Activated CD4-positive, alpha-beta memory T cell treated with anti-CD3 and anti-CD28 coated beads, Interleukin-2, amount 10 ng/mL, durations not matched to agents 7 days and 5 days (primary cell): ENCODE measurements around the gene MRAP. TPM values are rescaled to one million over a fixed set of nuclear protein-coding genes. Genes with fewer than 3 reads are reported as not detected.
A peak's percentile ranks its signal among the peaks of the same experiment; 100 is the strongest.
"Not testable (repeated sequence)": the region's sequence is repeated elsewhere in the genome, so short reads cannot be mapped to it uniquely, and the experiment has no call there.

Experiments
- CTCF ChIA-PET: fragments of 350-600 bp; sonication (Branson Sonifier 250); formaldehyde crosslinking; loops from one replicate; lab custom pipeline; 2021; ENCODE audit warnings: antibody characterized with exemption, inconsistent platforms; lab: Charles Lee
- POLR2A ChIA-PET: fragments of 350-600 bp; sonication (Branson Sonifier 250); formaldehyde crosslinking; loops from one replicate; lab custom pipeline; 2021; ENCODE audit warnings: antibody characterized with exemption; lab: Charles Lee
- DNase-seq: peaks from one replicate; pipeline ENCODE4 v3.0.0-alpha.2; 2020
- H3K27ac Mint-ChIP-seq: one replicate; pipeline ENCODE4 v1.8.0; 2021; ENCODE audit warnings: mild to moderate bottlenecking, mixed read lengths
- H3K27me3 Mint-ChIP-seq: one replicate; pipeline ENCODE4 v1.8.0; 2021; ENCODE audit warnings: mixed read lengths
- H3K36me3 Mint-ChIP-seq: one replicate; pipeline ENCODE4 v1.8.0; 2021; ENCODE audit warnings: low read depth, mixed read lengths
- H3K4me1 Mint-ChIP-seq: one replicate; pipeline ENCODE4 v1.8.0; 2021; ENCODE audit warnings: mixed read lengths
- H3K4me3 Mint-ChIP-seq: one replicate; pipeline ENCODE4 v1.8.0; 2021; ENCODE audit warnings: mild to moderate bottlenecking, mixed read lengths
- H3K9me3 Mint-ChIP-seq: one replicate; pipeline ENCODE4 v1.8.0; 2021; ENCODE audit warnings: mixed read lengths
- total RNA-seq, 2 experiments: library from RNA; stranded (reverse); gene quantifications; one replicate each; pipeline ENCODE4 v1.2.3, GENCODE V29; 2021

Gene MRAP
- not detected for total RNA-seq

- DNase-seq = no peak
- no peaks in the 10 kb centered on the region for H3K27me3 Mint-ChIP-seq
- no peak within 1 kb of the TSS for H3K4me3 Mint-ChIP-seq
- H3K4me1 Mint-ChIP-seq = no peaks in the 10 kb centered on the region
- no peaks in the 10 kb centered on the region for H3K36me3 Mint-ChIP-seq
- no peak within 1 kb of the TSS for H3K27ac Mint-ChIP-seq
- no peaks in the 10 kb centered on the region for H3K9me3 Mint-ChIP-seq
- ChIA-PET CTCF (no interaction called here), POLR2A (no interaction called here)
These were observed at the start of gene MRAP for GRCh38 chr21:32298658-32299081. Gene MRAP, plus strand, starts transcription at chr21:32298855. Its CDS starts 117 bp downstream, at chr21:32298972.

DNA sequence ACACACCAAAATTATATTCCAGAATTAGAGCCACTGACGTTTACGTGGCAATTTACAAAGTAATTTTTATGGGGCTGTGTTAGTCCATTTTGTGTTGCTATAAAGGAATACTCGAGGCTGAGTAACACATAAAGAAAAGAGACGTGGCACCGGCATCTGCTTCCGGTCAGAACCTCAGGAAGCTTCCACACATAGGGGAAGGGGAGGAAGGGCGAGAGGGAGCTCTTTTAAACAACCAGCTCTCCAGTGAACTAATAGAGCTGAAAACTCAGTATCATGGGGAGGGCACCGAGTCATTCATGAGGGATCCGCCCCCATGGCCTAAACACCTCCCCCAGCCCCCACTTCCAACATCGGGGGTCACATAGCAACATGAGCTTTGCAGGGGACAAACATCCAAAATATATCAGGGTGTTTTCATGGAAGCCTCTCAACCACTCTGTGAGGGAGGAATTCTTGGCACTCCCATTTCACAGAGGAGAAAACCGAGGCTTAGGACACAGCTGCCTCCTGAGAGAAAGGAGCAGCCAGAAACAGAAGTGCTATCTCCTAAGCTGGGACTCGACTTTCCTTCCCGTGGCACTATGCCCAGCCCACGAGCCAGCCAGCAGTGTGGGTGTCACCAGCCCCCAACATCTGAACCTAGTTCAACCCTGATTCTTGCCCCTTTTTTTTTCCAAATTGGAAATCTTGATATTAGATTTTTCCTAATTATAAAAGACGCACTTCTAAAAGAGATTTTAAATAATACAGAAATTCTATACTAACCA, 49.0 kb upstream of the MRAP start:
- POLR2A ChIA-PET = no interaction called here

DNA sequence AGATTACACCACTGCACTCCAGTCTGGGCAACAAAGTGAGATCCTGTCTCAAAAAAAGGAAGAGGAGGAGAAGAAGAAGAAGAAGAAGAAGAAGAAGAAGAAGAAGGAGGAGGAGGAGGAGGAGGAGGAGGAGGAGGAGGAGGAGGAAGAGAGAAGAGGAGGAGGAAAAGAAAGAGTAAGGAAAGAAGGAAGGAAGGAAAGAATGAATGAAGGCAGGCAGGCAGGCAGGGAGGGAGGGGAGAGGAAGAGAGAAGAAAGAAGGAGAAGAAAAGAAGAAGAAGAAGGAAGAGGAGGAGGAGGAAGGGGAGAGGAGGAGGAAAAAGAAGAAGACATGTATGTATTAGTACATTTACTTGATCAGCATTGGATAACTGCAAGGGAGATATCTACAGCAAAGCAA, 46.5 kb upstream of the MRAP start:
- ChIA-PET CTCF (no interaction called here), POLR2A (no interaction called here)
- Mint-ChIP-seq H3K27ac (no peak overlapping the region), H3K9me3 (peaks cover 15% of the 10 kb centered on the region), H3K4me3 (no peak overlapping the region), H3K27me3 (peaks cover 15% of the 10 kb centered on the region), H3K36me3 (peaks cover 3% of the 10 kb centered on the region), H3K4me1 (no peaks in the 10 kb centered on the region)
- no peak for DNase-seq

More for the DNA sequence above, 49.0 kb upstream of the MRAP start:
- Mint-ChIP-seq H3K4me1 (no peaks in the 10 kb centered on the region), H3K27me3 (peaks cover 30% of the 10 kb centered on the region), H3K36me3 (peaks cover 3% of the 10 kb centered on the region), H3K9me3 (peaks cover 15% of the 10 kb centered on the region), H3K4me3 (no peak overlapping the region), H3K27ac (no peak overlapping the region)
- no peak for DNase-seq
- CTCF ChIA-PET = no interaction called here

- peaks cover 13% of the 10 kb centered on the region for H3K27me3 Mint-ChIP-seq
- POLR2A ChIA-PET = no interaction called here
- H3K27ac Mint-ChIP-seq = no peak overlapping the region
These were observed 45.4 kb upstream of the MRAP start for GRCh38 chr21:32253215-32253641.

DNA sequence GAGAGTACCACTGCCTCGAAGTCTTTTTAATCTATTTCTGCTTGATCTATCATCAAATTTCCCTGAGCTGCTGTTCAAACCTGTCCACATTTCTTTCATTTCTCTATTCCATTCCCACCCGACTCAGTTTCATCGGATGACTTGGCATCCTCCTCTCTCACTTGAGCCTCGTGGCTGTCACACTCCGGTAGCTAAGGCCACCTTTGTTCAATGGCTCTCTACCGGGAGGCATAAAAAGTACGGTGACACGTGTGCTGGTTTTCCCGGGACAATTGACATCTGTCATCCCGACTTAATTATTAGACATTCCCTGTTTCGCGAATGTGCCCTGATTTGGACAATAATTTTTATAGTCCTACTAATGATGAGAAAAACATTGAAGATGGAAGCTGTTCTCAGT, 42.4 kb upstream of the MRAP start:
- peaks cover 1% of the 10 kb centered on the region for H3K4me1 Mint-ChIP-seq
- ChIA-PET CTCF (interaction anchor here (0.7 to 3.4 kb wide), 3 partner anchors 23 to 391 kb away, joined by 3 to 19 read pairs (median 3); no protein-coding TSS in a partner anchor), POLR2A (no interaction called here)
- H3K9me3 Mint-ChIP-seq = peaks cover 8% of the 10 kb centered on the region
- H3K27me3 Mint-ChIP-seq = peaks cover 7% of the 10 kb centered on the region
- no peak for DNase-seq
- peaks cover 3% of the 10 kb centered on the region for H3K36me3 Mint-ChIP-seq
- H3K27ac Mint-ChIP-seq = no peak overlapping the region
- H3K4me3 Mint-ChIP-seq = no peak overlapping the region

More at GRCh38 chr21:32253215-32253641, 45.4 kb upstream of the MRAP start:
- H3K4me3 Mint-ChIP-seq = no peak overlapping the region
- H3K9me3 Mint-ChIP-seq = peaks cover 15% of the 10 kb centered on the region
- CTCF ChIA-PET = no interaction called here
- no peaks in the 10 kb centered on the region for H3K4me1 Mint-ChIP-seq
- DNase-seq = no peak
- peaks cover 3% of the 10 kb centered on the region for H3K36me3 Mint-ChIP-seq

DNA sequence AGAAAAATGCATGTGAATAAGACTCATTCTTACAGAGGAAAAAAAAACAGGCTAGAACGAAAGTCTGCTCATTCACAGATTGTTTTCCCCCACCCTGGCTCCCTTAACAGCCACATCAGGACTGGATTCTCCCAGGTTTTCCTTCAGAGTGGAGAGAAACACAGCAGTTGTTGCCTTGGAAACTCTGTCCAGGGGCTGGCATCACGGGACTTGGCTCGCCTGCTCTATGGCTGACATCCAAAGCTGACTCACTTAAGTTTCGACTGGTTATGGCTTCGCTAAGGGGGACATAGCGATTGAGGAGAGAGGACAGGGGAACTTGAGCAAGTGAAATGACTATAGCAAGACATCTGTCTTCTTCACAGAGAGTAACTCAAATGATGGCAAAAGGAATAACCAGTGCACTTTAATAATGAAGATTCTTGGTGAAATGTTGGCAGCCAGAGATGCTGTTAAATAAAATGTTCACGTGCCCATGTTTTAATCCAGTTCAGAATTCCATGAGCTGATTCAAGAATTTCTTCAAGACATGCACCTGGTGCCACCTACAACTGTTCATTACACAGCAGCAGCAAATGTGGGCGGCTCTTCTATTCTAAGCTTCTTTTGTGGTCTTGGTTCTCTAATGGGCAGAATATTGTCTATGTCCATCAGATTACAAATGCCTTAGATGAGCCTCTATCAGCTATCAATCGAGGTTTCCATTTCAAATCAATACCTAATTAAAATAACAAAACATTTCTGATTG, 41.6 kb upstream of the MRAP start:
- no peak overlapping the region for H3K4me3 Mint-ChIP-seq
- CTCF ChIA-PET = interaction anchor here (0.7 to 3.4 kb wide), 4 partner anchors 23 to 392 kb away, joined by 3 to 19 read pairs (median 3); no protein-coding TSS in a partner anchor
- H3K4me1 Mint-ChIP-seq = peaks cover 1% of the 10 kb centered on the region
- no peaks in the 10 kb centered on the region for H3K27me3 Mint-ChIP-seq
- H3K27ac Mint-ChIP-seq = no peak overlapping the region
- DNase-seq = no peak
- no peaks in the 10 kb centered on the region for H3K9me3 Mint-ChIP-seq
- H3K36me3 Mint-ChIP-seq = no peaks in the 10 kb centered on the region
- POLR2A ChIA-PET = no interaction called here

- H3K9me3 Mint-ChIP-seq = no peaks in the 10 kb centered on the region
- H3K4me3 Mint-ChIP-seq = no peak overlapping the region
- peaks cover 1% of the 10 kb centered on the region for H3K4me1 Mint-ChIP-seq
- ChIA-PET CTCF (interaction anchor here (0.6 to 3.4 kb wide), 7 partner anchors 11 to 393 kb away, joined by 3 to 19 read pairs (median 4); partner anchors contain the start of genes HUNK and MIS18A), POLR2A (no interaction called here)
- no peak overlapping the region for H3K27ac Mint-ChIP-seq
- DNase-seq = peak; percentile 50
- no peaks in the 10 kb centered on the region for H3K36me3 Mint-ChIP-seq
- no peaks in the 10 kb centered on the region for H3K27me3 Mint-ChIP-seq
These were observed 40.5 kb upstream of the MRAP start for GRCh38 chr21:32257962-32258785.

- H3K4me1 Mint-ChIP-seq, POLR2A ChIA-PET, H3K4me3 Mint-ChIP-seq, H3K9me3 Mint-ChIP-seq, DNase-seq, H3K36me3 Mint-ChIP-seq, H3K27ac Mint-ChIP-seq, H3K27me3 Mint-ChIP-seq: not testable (repeated sequence)
- CTCF ChIA-PET = interaction anchor here (0.9 to 3.4 kb wide), 3 partner anchors 14 to 393 kb away, joined by 3 to 19 read pairs (median 4); partner anchors contain the start of gene HUNK
These were observed 39.9 kb upstream of the MRAP start for GRCh38 chr21:32258786-32259048.

DNA sequence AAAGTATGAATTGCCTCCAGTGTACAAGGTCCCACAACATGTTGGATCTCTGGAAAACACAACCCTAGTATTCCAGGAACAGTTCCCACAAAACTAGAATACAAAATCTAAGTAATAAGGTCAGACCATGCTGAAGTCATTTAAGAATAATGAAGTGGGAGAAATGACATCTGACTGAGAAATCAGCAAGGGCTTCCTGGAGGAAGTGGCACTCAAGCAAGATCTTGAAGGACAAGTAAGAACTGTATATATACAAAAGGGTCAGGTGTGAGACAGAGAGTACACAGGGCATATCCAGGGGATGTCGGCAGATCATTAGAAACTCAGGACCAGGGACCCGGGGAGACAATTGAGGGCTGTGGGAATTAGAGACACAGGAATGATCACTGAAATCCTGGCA, 38.5 kb upstream of the MRAP start:
- Mint-ChIP-seq H3K27ac (no peak overlapping the region), H3K9me3 (no peaks in the 10 kb centered on the region), H3K4me3 (no peak overlapping the region), H3K27me3 (no peaks in the 10 kb centered on the region), H3K36me3 (no peaks in the 10 kb centered on the region), H3K4me1 (peaks cover 1% of the 10 kb centered on the region)
- ChIA-PET CTCF (interaction anchor here (1.0 kb wide), 1 partner anchor 341 kb away, joined by 3 read pairs; no protein-coding TSS in a partner anchor), POLR2A (no interaction called here)
- DNase-seq = no peak

GRCh38 chr21:32261929-32262328, 36.7 kb upstream of the MRAP start:
- Mint-ChIP-seq H3K27me3 (no peaks in the 10 kb centered on the region), H3K9me3 (no peaks in the 10 kb centered on the region), H3K4me3 (no peak overlapping the region), H3K27ac (no peak overlapping the region), H3K4me1 (peaks cover 1% of the 10 kb centered on the region), H3K36me3 (peaks cover 6% of the 10 kb centered on the region)
- ChIA-PET CTCF (no interaction called here), POLR2A (no interaction called here)
- DNase-seq = no peak

DNA sequence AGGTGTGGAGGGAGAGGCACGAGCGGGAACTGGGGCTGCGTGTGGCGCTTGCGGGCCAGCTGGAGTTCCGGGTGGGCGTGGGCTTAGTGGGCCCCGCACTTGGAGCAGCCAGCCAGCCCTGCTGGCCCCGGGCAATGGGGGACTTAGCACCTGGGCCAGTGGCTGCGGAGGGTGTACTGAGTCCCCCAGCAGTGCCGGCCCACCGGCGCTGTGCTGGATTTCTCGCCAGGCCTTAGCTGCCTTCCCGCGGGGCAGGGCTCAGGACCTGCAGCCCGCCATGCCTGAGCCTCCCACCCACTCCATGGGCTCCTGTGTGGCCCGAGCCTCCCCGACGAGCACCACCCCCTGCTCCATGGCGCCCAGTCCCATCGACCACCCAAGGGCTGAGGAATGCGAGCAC, 33.3 kb upstream of the MRAP start:
- H3K4me1 Mint-ChIP-seq, H3K27me3 Mint-ChIP-seq, H3K4me3 Mint-ChIP-seq, POLR2A ChIA-PET, H3K27ac Mint-ChIP-seq, CTCF ChIA-PET, H3K9me3 Mint-ChIP-seq, DNase-seq: not testable (repeated sequence)
- H3K36me3 Mint-ChIP-seq = peaks cover 11% of the 10 kb centered on the region

DNA sequence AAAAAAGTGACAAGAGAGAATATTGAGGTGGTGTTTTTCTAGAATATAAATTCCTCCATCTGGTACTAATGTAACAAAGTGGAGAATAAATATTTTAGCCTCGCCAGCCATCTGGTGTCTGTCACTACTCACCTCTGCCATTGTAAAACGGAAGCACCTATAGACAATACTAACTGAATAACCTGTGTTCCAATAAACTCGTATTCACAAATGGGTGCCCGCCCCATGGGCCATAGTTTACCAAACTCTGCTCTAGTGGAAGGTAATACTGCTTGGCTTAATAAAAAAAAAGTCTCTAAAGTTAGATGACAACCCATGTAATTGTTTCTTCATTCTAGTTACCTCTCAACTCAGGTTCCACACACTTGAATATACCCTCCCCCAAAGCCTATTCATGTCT, 27.9 kb upstream of the MRAP start:
- ChIA-PET CTCF (interaction anchor here (0.6 kb wide), 1 partner anchor 330 kb away, joined by 5 read pairs; no protein-coding TSS in a partner anchor), POLR2A (no interaction called here)
- Mint-ChIP-seq H3K4me3 (no peak overlapping the region), H3K9me3 (no peaks in the 10 kb centered on the region), H3K27ac (no peak overlapping the region), H3K36me3 (peaks cover 23% of the 10 kb centered on the region), H3K27me3 (no peaks in the 10 kb centered on the region), H3K4me1 (peaks cover 2% of the 10 kb centered on the region)
- DNase-seq = no peak
